GM12878 (cell line): ENCODE data around the gene DDX20. TPM values are rescaled to one million over a fixed set of nuclear protein-coding genes. Genes with fewer than 3 reads are reported as not detected.
A peak's percentile ranks its signal among the peaks of the same experiment; 100 is the strongest.

Experiments
- ATAC-seq: fragments of 200-7000 bp; cut with Tn5 transposase; 3 replicates; pipeline ENCODE4 v1.9.1; 2020; ENCODE audit warnings: mild to moderate bottlenecking, moderate library complexity
- Bru-seq: library from RNA; stranded (reverse); fragments of 400-500 nt; gene quantifications from one replicate; lab custom pipeline; 2021; lab: Mats Ljungman, UMichigan
- BruChase-seq, 2 experiments: library from RNA; stranded (reverse); fragments of 400-500 nt; gene quantifications; one replicate each; lab custom pipeline; 2021; lab: Mats Ljungman, UMichigan
- BruUV-seq: library from RNA; stranded (reverse); fragments of 400-500 nt; replicated peaks from 2 replicates; lab custom pipeline; 2021; lab: Mats Ljungman, UMichigan
- CTCF ChIA-PET: fragments of 300-600 bp; sonication (Branson Sonifier 250); formaldehyde crosslinking; extraction: SDS; loops from one replicate; lab custom pipeline; 2021; ENCODE audit warnings: inconsistent platforms; lab: Yijun Ruan, JAX
- POLR2A ChIA-PET: fragments of 350-600 bp; formaldehyde crosslinking; extraction: SDS; loops from one replicate; lab custom pipeline; 2021; ENCODE audit warnings: inconsistent platforms; lab: Charles Lee
- RAD21 ChIA-PET: fragments of 300-600 bp; sonication (Branson Sonifier 250); formaldehyde crosslinking; loops from one replicate; lab custom pipeline; 2023; ENCODE audit warnings: antibody characterized with exemption; ENCODE audit not compliant: unreplicated experiment; lab: Charles Lee
- SMC1A ChIA-PET: fragments of 300-600 bp; sonication (Branson Sonifier 250); formaldehyde crosslinking; loops from one replicate; lab custom pipeline; 2023; ENCODE audit not compliant: unreplicated experiment, uncharacterized antibody; lab: Charles Lee
- DNase-seq: peaks from one replicate; pipeline ENCODE4 v3.0.0-alpha.2; 2011; ENCODE audit warnings: low read depth, low spot score
- FAIRE-seq: peaks from 3 replicates; lab custom pipeline; 2011; peaks lifted over from hg19 to GRCh38; lab: Jason Lieb, UNC
- H2AFZ ChIP-seq: 2 replicates; pipeline ENCODE4 v1.6.0; 2011; ENCODE audit warnings: low read depth, low read length, control low read depth; ENCODE audit not compliant: control insufficient read depth
- H3K27ac ChIP-seq: 2 replicates; pipeline ENCODE4 v1.5.1; 2011; ENCODE audit warnings: control low read depth; ENCODE audit not compliant: control insufficient read depth, insufficient read depth
- H3K27me3 ChIP-seq, 2 experiments: replicated peaks in 1 of 2; 2 replicates each; pipeline versions ENCODE4 v1.6.0 to v1.6.1; 2011; ENCODE audit warnings: low read length in 1 of 2; ENCODE audit not compliant: control insufficient read depth in 2 of 2, insufficient read depth in 2 of 2
- H3K36me3 ChIP-seq, 2 experiments: 2 replicates each; pipeline ENCODE4 v1.5.1; 2011; ENCODE audit warnings: low read length in 1 of 2; ENCODE audit not compliant: control insufficient read depth in 2 of 2, insufficient read depth in 2 of 2
- H3K4me1 ChIP-seq: 2 replicates; pipeline ENCODE4 v1.6.1; 2011; ENCODE audit warnings: mild to moderate bottlenecking, low read length, moderate library complexity, mixed read lengths; ENCODE audit not compliant: control insufficient read depth, insufficient read depth
- H3K4me2 ChIP-seq: 2 replicates; pipeline ENCODE4 v1.6.0; 2011; ENCODE audit warnings: control low read depth; ENCODE audit not compliant: control insufficient read depth, insufficient read depth
- H3K4me3 ChIP-seq: fragments of 200-600 bp; sonication (generic); 2 replicates; pipeline ENCODE4 v1.5.1; 2016
- H3K79me2 ChIP-seq: 2 replicates; pipeline ENCODE4 v1.6.0; 2011; ENCODE audit warnings: low read length; ENCODE audit not compliant: control insufficient read depth, insufficient read depth
- H3K9ac ChIP-seq: 2 replicates; pipeline ENCODE4 v1.8.0; 2011; ENCODE audit warnings: low read length, control low read depth, mixed read lengths; ENCODE audit not compliant: control insufficient read depth, insufficient read depth
- H3K9me3 ChIP-seq: replicated peaks from 3 replicates; pipeline ENCODE4 v1.5.1; 2011; ENCODE audit warnings: mild to moderate bottlenecking, low read length; ENCODE audit not compliant: control insufficient read depth, insufficient read depth
- H4K20me1 ChIP-seq: 2 replicates; pipeline ENCODE4 v1.6.0; 2011; ENCODE audit not compliant: control insufficient read depth, insufficient read depth
- BCL11A ChIP-seq: IDR thresholded peaks from 2 replicates; pipeline ENCODE4 v1.6.1; 2011; ENCODE audit warnings: low read depth, low read length
- CHD4 ChIP-seq: fragments of 200-600 bp; sonication (generic); IDR thresholded peaks from 2 replicates; pipeline ENCODE4 v1.6.1; 2016; ENCODE audit warnings: mild to moderate bottlenecking
- EZH2 ChIP-seq: IDR thresholded peaks from 2 replicates; pipeline ENCODE4 v1.6.1; 2012; ENCODE audit warnings: low read depth, mild to moderate bottlenecking, control low read depth, inconsistent platforms, low read length, borderline replicate concordance; ENCODE audit not compliant: control insufficient read depth
- FOXM1 ChIP-seq: IDR thresholded peaks from 2 replicates; pipeline ENCODE4 v1.6.1; 2012; ENCODE audit warnings: low read depth, mild to moderate bottlenecking, inconsistent platforms, low read length, moderate library complexity
- HDAC6 ChIP-seq: fragments of 200-600 bp; sonication (generic); IDR thresholded peaks from one replicate; pipeline ENCODE4 v1.8.0; 2017; ENCODE audit warnings: antibody characterized with exemption; ENCODE audit not compliant: unreplicated experiment
- IRF5 ChIP-seq: fragments of 450-650 bp; IDR thresholded peaks from 2 replicates; pipeline ENCODE4 v1.6.1; 2017; ENCODE audit warnings: borderline replicate concordance
- KDM1A ChIP-seq: fragments of 200-600 bp; sonication (generic); IDR thresholded peaks from 2 replicates; pipeline ENCODE4 v1.6.1; 2016; ENCODE audit warnings: borderline replicate concordance
- LARP7 ChIP-seq: fragments of 450-650 bp; IDR thresholded peaks from 2 replicates; pipeline ENCODE4 v1.6.1; 2017; ENCODE audit warnings: mild to moderate bottlenecking
- MAX ChIP-seq: IDR thresholded peaks from 2 replicates; pipeline ENCODE4 v1.6.1; 2012; ENCODE audit warnings: low read depth, low read length, improper control_type of control experiment
- MEF2A ChIP-seq: IDR thresholded peaks from 2 replicates; pipeline ENCODE4 v1.6.1; 2011; ENCODE audit warnings: low read depth, mild to moderate bottlenecking, low read length, moderate library complexity; ENCODE audit not compliant: insufficient read depth
- MTA3 ChIP-seq: IDR thresholded peaks from 2 replicates; pipeline ENCODE4 v1.6.1; 2012; ENCODE audit warnings: low read length, inconsistent platforms, borderline replicate concordance
- NR2C2 ChIP-seq: IDR thresholded peaks from 2 replicates; pipeline ENCODE4 v1.6.1; 2011; ENCODE audit warnings: borderline replicate concordance, low read depth; ENCODE audit not compliant: control insufficient read depth, insufficient read length
- PAX5 ChIP-seq: IDR thresholded peaks from 2 replicates; pipeline ENCODE4 v1.6.1; 2011; ENCODE audit warnings: low read depth, low read length, borderline replicate concordance
- RAD51 ChIP-seq: fragments of 450-650 bp; IDR thresholded peaks from 2 replicates; pipeline ENCODE4 v1.6.1; 2016; ENCODE audit warnings: moderate library complexity, mild to moderate bottlenecking, inconsistent platforms
- YBX1 ChIP-seq: fragments of 450-650 bp; IDR thresholded peaks from 2 replicates; pipeline ENCODE4 v1.6.1; 2016; ENCODE audit warnings: antibody characterized with exemption
- ZNF24 ChIP-seq: fragments of 450-650 bp; IDR thresholded peaks from 2 replicates; pipeline ENCODE4 v1.6.1; 2017; ENCODE audit warnings: antibody characterized with exemption, mild to moderate bottlenecking
- ZNF274 ChIP-seq: IDR thresholded peaks from one replicate; pipeline ENCODE4 v1.8.0; 2011; ENCODE audit not compliant: insufficient read length, insufficient read depth
- WGBS: methylation state at CpG from one replicate; pipeline ENCODE4 v1.1.6; 2016; ENCODE audit warnings: low lambda C conversion rate; ENCODE audit not compliant: insufficient replicate concordance, insufficient coverage; ENCODE audit errors: missing lambda C conversion rate; 5-methylcytosine and 5-hydroxymethylcytosine counted together
- in situ Hi-C: fragments of 300-500 bp; cut with MboI; formaldehyde crosslinking; loops from 9 replicates; pipeline ENCODE4 v1.14.3; 2018; ENCODE audit warnings: mixed read lengths
- intact Hi-C: fragments of 100-400 bp; cut with micrococcal nuclease; formaldehyde crosslinking; loops from one replicate; pipeline ENCODE4 v1.14.2; 2022; ENCODE audit not compliant: unreplicated experiment
- long read RNA-seq, 2 experiments: library from polyadenylated mRNA; unstranded; transcript quantifications; one replicate each; pipeline ENCODE4 v2.0.0, GENCODE V29; 2019 to 2020
- polyA minus RNA-seq, 3 experiments: library from RNA; depleted of rRNA, polyadenylated mRNA; stranded (reverse); fragments of >200 nt; gene quantifications; 2 replicates each; pipeline ENCODE4 v1.2.3, GENCODE V29; 2011
- polyA plus RNA-seq, 11 experiments: library from polyadenylated mRNA; depleted of rRNA in 4 of 11; unstranded in 6 of 11; stranded (reverse) in 5 of 11; fragments of >200 nt; fragmentation: Nextera tagmentation in 4 of 11; fragmentation: Illumina TruSeq in 1 of 11; extraction: Ambion mirVana in 4 of 11; extraction: Trizol in 1 of 11; gene quantifications; 1 replicate in 1 of 11; 2 replicates in 10 of 11; pipeline versions ENCODE4 v1.2.1 to v1.2.3, GENCODE V29; 2011 to 2016; ENCODE audit warnings: inconsistent platforms in 2 of 11, missing spikeins in 2 of 11, low read depth in 1 of 11
- total RNA-seq, 4 experiments: library from RNA; depleted of rRNA in 3 of 4; stranded (reverse); fragments of >200 nt in 3 of 4; fragmentation: Illumina TruSeq in 1 of 4; extraction: Trizol in 1 of 4; gene quantifications; 2 replicates each; pipeline versions ENCODE4 v1.2.1 to v1.2.3, GENCODE V29; 2013 to 2021

The DDX20 gene
- total RNA-seq (2013; cell fraction: nucleolus; rRNA removed) = 31.3 and 31.4 TPM in 2 replicates
- total RNA-seq (2014; rRNA removed) (25.0 and 25.7 TPM in 2 replicates), total RNA-seq (2014; rRNA removed; fragmentation: Illumina TruSeq; extraction: Trizol) (26.8 and 28.7 TPM in 2 replicates), total RNA-seq (2021) (21.8 and 26.3 TPM in 2 replicates), polyA plus RNA-seq (2011; rRNA removed) (19.3 and 23.2 TPM in 2 replicates), polyA plus RNA-seq (2014; fragmentation: Illumina TruSeq; extraction: Trizol) (24.7 and 32.3 TPM in 2 replicates), polyA plus RNA-seq (2014; fragmentation: Nextera tagmentation; extraction: Ambion mirVana) (10 to 100 TPM in 1 of 2 experiments, 1 to 10 TPM in 1; 7.2 to 10.9 TPM), polyA plus RNA-seq (2014; rRNA removed) (16.6 and 17.6 TPM in 2 replicates), polyA plus RNA-seq (2016; fragmentation: Nextera tagmentation; extraction: Ambion mirVana) (10 to 100 TPM; 25.4 to 30.6 TPM), polyA minus RNA-seq (2011; rRNA and poly(A)+ RNA removed) (9.7 and 18.4 TPM in 2 replicates), Bru-seq, nascent RNA (percentile 82 among the genes with signal in this experiment), BruChase-seq, experiment 1, labeled RNA remaining after a 6-hour chase (percentile 73 among the genes with signal in this experiment), BruChase-seq, experiment 2, labeled RNA remaining after a 2-hour chase (percentile 89 among the genes with signal in this experiment)
- 4.7 TPM for polyA plus RNA-seq (2011; ENCODE audit: low read depth)
- polyA plus RNA-seq (2011; cell fraction: cytosol; rRNA removed) = 7.7 and 8.5 TPM in 2 replicates
- polyA plus RNA-seq (2011; cell fraction: nucleus; rRNA removed) = 21.6 and 27.1 TPM in 2 replicates
- 5.9 and 7.2 TPM in 2 replicates for polyA plus RNA-seq (2012)
- polyA minus RNA-seq (2011; cell fraction: cytosol; rRNA and poly(A)+ RNA removed) = 7.8 and 11.1 TPM in 2 replicates
- polyA minus RNA-seq (2011; cell fraction: nucleus; rRNA and poly(A)+ RNA removed) = 8.3 and 11.7 TPM in 2 replicates
- long read RNA-seq, experiment 1, full-length matches to known transcripts = 13 of 17 reads
- long read RNA-seq, experiment 1, partial matches to known transcripts = 1 of 17 reads
- long read RNA-seq, experiment 1, other reads (novel, unspliced or antisense) = 3 of 17 reads
- long read RNA-seq, experiment 2, full-length matches to known transcripts = 128 of 149 reads
- long read RNA-seq, experiment 2, partial matches to known transcripts = 10 of 149 reads
- long read RNA-seq, experiment 2, other reads (novel, unspliced or antisense) = 11 of 149 reads

- no peaks in the 10 kb centered on the region for H3K27me3 ChIP-seq
- ChIA-PET SMC1A (interaction anchor here (0.7 to 12.9 kb wide), 23 partner anchors 10 to 303 kb away, joined by 3 to 123 read pairs (median 4); partner anchors contain the start of gene INKA2), CTCF (interaction anchor here (0.7 to 6.7 kb wide), 33 partner anchors 8 to 725 kb away, joined by 3 to 72 read pairs (median 5); partner anchors contain the start of genes ADORA3, INKA2 and TMIGD3), RAD21 (interaction anchor here (0.6 to 7.7 kb wide), 22 partner anchors 9 to 543 kb away, joined by 3 to 68 read pairs (median 4); partner anchors contain the start of genes ADORA3, INKA2 and TMIGD3), POLR2A (interaction anchor here (0.5 to 1.9 kb wide), 10 partner anchors 8 to 458 kb away, joined by 3 to 10 read pairs (median 4); partner anchors contain the start of gene INKA2)
- FAIRE-seq = peak; percentile 94
- H4K20me1 ChIP-seq = no peaks in the 10 kb centered on the region
- 2% methylated on average over 63 of the region's 67 CpGs for WGBS
- H3K4me3 ChIP-seq = peak within 1 kb of the TSS; percentile 88
- peak within 1 kb of the TSS; percentile 82 for H3K4me2 ChIP-seq
- peak; percentile 80 for DNase-seq
- intact Hi-C loops = loop anchor here (1.0 to 10.0 kb wide), 6 partner anchors 16 to 611 kb away; partner anchors contain the start of genes ATP5PB, CEPT1, DRAM2 and INKA2
- H3K9me3 ChIP-seq = no peaks in the 10 kb centered on the region
- BruUV-seq = no TSS peak
- peak within 1 kb of the TSS; percentile 82 for H3K9ac ChIP-seq
- H3K4me1 ChIP-seq = peaks cover 3% of the 10 kb centered on the region; the same call in 1 of the 2 replicates
- H2AFZ ChIP-seq = peak within 1 kb of the TSS; percentile 78
- H3K36me3 ChIP-seq = peaks cover 0 to 8% of the 10 kb centered on the region in 2 experiments; a peak in 1 of 4 replicates
- peak within 1 kb of the TSS; percentile 87 for H3K27ac ChIP-seq
- H3K79me2 ChIP-seq = peaks cover 37% of the 10 kb centered on the region
- peak; percentile 93 for ATAC-seq
- in situ Hi-C loops = loop anchor here (10.0 kb wide), 1 partner anchor 251 kb away; the partner anchor contains the start of genes ADORA3 and TMIGD3
- TF ChIP-seq BCL11A (no peak), HDAC6 (no peak), RAD51 (no peak), ZNF274 (no peak), NR2C2 (no peak), CHD4 (no peak), YBX1 (no peak), LARP7 (peak; percentile 49), EZH2 (no peak), ZNF24 (no peak), PAX5 (peak; percentile 78; the same call in 1 of the 2 replicates), FOXM1 (peak; percentile 83), MTA3 (no peak), MEF2A (no peak; the same call in 1 of the 2 replicates), MAX (peak; percentile 71), KDM1A (no peak), IRF5 (peak; percentile 86)
These were observed at the start of gene DDX20 for GRCh38 chr1:111755331-111756123. TSS of gene DDX20 (plus strand) at chr1:111755901. CDS start at chr1:111755925, 24 bp downstream.
